Large intestine (tissue), 3 donors: ENCODE results near the gene EEF2KMT. TPM values are rescaled to one million over a fixed set of nuclear protein-coding genes. Genes with fewer than 3 reads are reported as not detected.
"Not testable (repeated sequence)": the region's sequence is repeated elsewhere in the genome, so short reads cannot be mapped to it uniquely, and the experiment has no call there.

Experiments
- DNase-seq, 2 donors: peaks; one replicate each; pipeline versions ENCODE4 v3.0.0 to v3.0.0-alpha.2; 2013
- H3K27ac ChIP-seq: one replicate; pipeline ENCODE4 v1.5.1; 2013; ENCODE audit warnings: low read length
- H3K27me3 ChIP-seq: 2 replicates; pipeline ENCODE4 v1.6.1; 2013; ENCODE audit warnings: low read length; ENCODE audit not compliant: control insufficient read depth, insufficient read depth
- H3K36me3 ChIP-seq: 2 replicates; pipeline ENCODE4 v1.6.1; 2013; ENCODE audit warnings: low read length; ENCODE audit not compliant: control insufficient read depth, insufficient read depth
- H3K4me1 ChIP-seq: one replicate; pipeline ENCODE4 v1.6.1; 2013; ENCODE audit warnings: low read length; ENCODE audit not compliant: control insufficient read depth, insufficient read depth
- H3K4me3 ChIP-seq: one replicate; pipeline ENCODE4 v1.5.1; 2013; ENCODE audit warnings: low read length
- H3K9me3 ChIP-seq: one replicate; pipeline ENCODE4 v1.6.1; 2013; ENCODE audit warnings: mild to moderate bottlenecking, low read depth, low read length, moderate library complexity; ENCODE audit not compliant: control insufficient read depth
- WGBS: methylation state at CpG from one replicate; pipeline ENCODE4 v1.1.5; 2013; ENCODE audit warnings: low lambda C conversion rate; ENCODE audit not compliant: insufficient coverage; 5-methylcytosine and 5-hydroxymethylcytosine counted together
- polyA plus RNA-seq: library from polyadenylated mRNA; unstranded; fragments of 120-200 nt; gene quantifications from one replicate; pipeline ENCODE4 v1.2.1, GENCODE V29; 2013

EEF2KMT gene
- polyA plus RNA-seq, 1 donor = 9.4 TPM

DNA sequence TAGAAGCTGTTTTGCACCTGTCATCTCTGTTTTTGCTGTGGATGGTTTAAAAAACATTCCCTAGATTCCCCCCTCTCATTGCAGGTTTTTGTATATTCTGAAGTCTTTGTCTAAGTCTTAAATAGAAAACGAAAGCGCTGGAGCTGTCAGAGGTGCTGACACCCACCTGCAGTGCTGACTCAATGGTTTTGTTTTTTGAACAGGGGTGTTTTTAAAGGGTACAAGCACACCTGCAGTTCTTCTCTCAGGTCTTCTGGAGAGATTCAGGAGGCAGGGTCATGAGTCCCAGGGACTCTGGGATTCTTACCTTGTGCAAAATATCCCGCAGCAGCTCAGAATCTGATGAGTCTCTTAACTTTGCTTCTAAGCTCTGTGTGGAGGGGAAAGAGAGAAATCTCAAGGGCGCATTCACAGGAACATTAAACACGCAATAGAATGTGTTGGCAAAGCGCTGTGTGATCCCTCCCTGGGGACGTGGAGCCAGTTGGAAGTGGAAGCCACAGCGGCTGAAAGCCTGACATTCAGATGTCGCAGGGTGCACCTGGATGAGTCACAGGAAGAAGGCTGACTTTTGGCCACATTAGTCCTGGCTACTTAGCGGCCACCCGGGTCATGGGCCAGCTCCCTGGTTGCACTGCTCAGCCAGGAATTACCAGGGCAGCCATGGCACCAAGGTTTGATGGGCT, 2.3 kb downstream of the EEF2KMT start:
- not testable (repeated sequence) for H3K4me3 ChIP-seq, H3K4me1 ChIP-seq, H3K9me3 ChIP-seq, DNase-seq, H3K27ac ChIP-seq, H3K27me3 ChIP-seq, H3K36me3 ChIP-seq
- WGBS = no CpG with 5 or more reads among the region's 11 CpGs

DNA sequence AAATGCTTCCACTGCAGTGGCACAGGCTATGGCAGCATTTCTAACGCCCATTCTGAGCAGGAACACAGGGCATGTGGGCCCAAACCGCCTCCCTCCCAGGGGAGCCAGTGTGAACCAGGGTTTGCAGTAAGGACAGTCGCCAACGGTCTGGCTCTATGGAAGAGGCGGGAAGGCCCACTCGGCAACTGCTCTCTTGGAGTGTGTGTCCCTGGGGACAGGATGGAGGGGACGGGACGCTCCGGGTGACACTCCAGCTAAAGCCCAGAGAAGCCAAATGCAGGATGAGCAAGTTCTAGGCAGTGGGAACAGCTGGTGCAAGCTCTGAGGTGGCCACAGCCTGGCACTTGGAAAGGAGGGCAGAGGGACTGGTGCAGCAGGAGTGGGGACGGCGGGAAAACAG, 3.8 kb downstream of the EEF2KMT start:
- H3K9me3 ChIP-seq, DNase-seq, H3K4me1 ChIP-seq, H3K36me3 ChIP-seq, H3K4me3 ChIP-seq, H3K27me3 ChIP-seq, H3K27ac ChIP-seq: not testable (repeated sequence)
- whole genome bisulfite sequencing = no CpG with 5 or more reads among the region's 11 CpGs

DNA sequence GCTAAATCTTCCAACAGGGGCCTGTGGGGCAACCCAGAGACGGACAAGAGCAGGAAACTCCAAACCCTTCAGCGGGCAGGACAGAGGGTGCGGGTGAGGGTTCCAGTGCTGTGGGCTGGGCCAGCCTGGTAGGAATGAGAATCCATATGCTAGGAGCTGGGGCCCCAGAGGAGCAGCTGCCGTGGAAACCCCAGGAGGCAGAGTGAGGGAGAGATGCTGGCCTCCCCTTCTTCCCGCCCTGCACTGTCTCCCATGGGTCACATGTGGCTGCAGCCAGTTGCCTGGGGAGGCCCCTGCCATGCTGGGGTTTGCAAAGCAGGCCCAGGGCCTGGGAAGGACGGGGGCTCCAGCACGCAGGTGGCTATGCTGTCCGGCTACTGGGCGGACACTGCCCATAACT, 4.5 kb downstream of the EEF2KMT start:
- DNase-seq, H3K9me3 ChIP-seq, H3K4me1 ChIP-seq, H3K36me3 ChIP-seq, H3K4me3 ChIP-seq, H3K27me3 ChIP-seq, H3K27ac ChIP-seq: not testable (repeated sequence)
- no CpG with 5 or more reads among the region's 9 CpGs for WGBS

GRCh38 chr16:5090592-5090991, 7.0 kb downstream of the EEF2KMT start:
- H3K27me3 ChIP-seq, H3K4me1 ChIP-seq, H3K9me3 ChIP-seq, DNase-seq, H3K27ac ChIP-seq, H3K4me3 ChIP-seq: not testable (repeated sequence)
- peaks cover 12% of the 10 kb centered on the region for H3K36me3 ChIP-seq
- WGBS = no CpG with 5 or more reads among the region's 9 CpGs

- DNase-seq, H3K9me3 ChIP-seq, H3K27me3 ChIP-seq, H3K27ac ChIP-seq, H3K4me1 ChIP-seq, H3K4me3 ChIP-seq: not testable (repeated sequence)
- WGBS = no CpG with 5 or more reads among the region's 26 CpGs
- H3K36me3 ChIP-seq = peaks cover 15% of the 10 kb centered on the region
These were observed 7.6 kb downstream of the EEF2KMT start for GRCh38 chr16:5089911-5090555.

DNA sequence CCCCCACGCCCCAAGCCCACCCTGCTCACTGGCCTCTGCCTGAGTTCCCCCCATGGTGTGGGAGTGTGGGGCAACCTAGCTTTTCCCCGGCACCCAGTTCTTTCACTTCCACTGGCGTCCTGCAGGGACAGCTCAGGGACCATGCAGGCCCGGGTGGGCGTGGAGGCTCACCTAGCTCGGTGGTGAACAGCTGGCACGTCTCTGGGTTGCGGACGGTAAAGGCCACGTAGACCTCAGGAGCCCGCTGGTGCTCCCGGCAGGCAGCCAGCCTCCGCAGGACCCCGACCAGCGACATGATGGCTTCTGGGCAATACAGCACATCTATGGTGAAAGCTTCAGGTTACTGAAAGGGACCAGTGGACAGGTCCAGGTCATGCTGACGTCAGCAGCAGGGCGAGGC, 8.7 kb downstream of the EEF2KMT start:
- H3K9me3 ChIP-seq, H3K4me3 ChIP-seq, H3K4me1 ChIP-seq, DNase-seq, H3K27ac ChIP-seq, H3K27me3 ChIP-seq: not testable (repeated sequence)
- H3K36me3 ChIP-seq = peaks cover 19% of the 10 kb centered on the region
- no CpG with 5 or more reads among the region's 17 CpGs for WGBS

DNA sequence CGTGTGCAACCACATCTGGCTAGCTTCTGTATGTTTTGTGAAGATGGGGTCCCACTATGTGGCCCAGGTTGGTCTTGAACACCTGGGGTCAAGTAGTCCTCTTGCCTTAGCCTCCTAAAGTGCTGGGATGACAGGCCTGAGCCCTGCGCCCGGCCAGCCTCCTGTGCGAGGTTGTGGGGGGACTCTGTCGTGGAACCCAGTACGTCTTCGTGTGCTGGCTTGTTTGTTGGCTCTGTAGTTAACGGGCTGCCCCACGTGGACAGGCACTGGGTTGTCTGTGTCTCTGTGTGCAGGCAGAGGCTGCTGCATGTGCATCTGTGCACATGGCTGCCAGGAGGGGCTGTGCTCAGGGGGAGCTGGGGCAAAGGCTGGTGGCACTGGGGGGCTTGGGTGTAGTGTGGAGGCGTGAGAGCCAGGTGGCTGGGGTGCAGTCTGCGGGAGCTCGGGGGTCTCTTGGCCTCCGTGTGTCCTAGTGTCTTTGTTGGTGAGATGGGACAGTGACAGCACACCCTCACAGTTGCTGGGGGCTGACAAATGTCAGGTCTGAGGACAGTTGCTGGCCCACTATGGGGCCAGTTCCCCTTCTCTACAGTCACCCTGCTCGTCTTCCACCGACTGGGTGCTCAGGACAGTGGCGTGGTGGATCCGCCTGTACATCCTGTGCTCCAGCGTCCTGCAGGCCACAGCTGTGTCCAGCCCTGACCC, 9.4 kb downstream of the EEF2KMT start:
- H3K36me3 ChIP-seq = peaks cover 22% of the 10 kb centered on the region
- not testable (repeated sequence) for DNase-seq, H3K9me3 ChIP-seq, H3K27me3 ChIP-seq, H3K4me3 ChIP-seq, H3K27ac ChIP-seq, H3K4me1 ChIP-seq
- WGBS = no CpG with 5 or more reads among the region's 18 CpGs

DNA sequence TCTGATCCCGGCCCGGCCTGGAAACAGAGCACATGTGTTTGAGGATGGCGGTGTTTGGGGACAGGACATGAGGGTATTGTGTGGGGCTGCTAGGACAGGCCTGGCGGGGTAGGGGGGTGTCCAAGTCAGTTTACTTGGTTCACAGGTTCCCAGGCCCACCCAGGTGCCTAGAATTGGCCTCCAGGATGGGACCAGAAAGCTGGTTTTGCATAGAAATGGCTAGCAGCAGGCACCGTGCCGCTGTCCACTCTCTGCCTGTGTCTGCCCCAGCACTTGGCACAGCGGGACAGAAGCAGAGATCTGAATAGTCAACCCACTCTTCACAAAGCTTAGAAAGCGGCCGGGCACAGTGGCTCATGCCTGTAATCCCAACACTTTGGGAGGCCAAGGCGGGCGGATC, 11.9 kb downstream of the EEF2KMT start:
- no CpG with 5 or more reads among the region's 11 CpGs for WGBS
- H3K36me3 ChIP-seq = peaks cover 27% of the 10 kb centered on the region
- not testable (repeated sequence) for H3K4me3 ChIP-seq, DNase-seq, H3K27me3 ChIP-seq, H3K27ac ChIP-seq, H3K9me3 ChIP-seq, H3K4me1 ChIP-seq

- H3K9me3 ChIP-seq, H3K4me3 ChIP-seq, H3K4me1 ChIP-seq, H3K27ac ChIP-seq, DNase-seq, H3K27me3 ChIP-seq: not testable (repeated sequence)
- no CpG with 5 or more reads among the region's 10 CpGs for WGBS
- peaks cover 25% of the 10 kb centered on the region for H3K36me3 ChIP-seq
These were observed 12.8 kb downstream of the EEF2KMT start for GRCh38 chr16:5084802-5085201.

GRCh38 chr16:5084099-5084731, 13.4 kb downstream of the EEF2KMT start:
- H3K27me3 ChIP-seq, H3K9me3 ChIP-seq, H3K27ac ChIP-seq, H3K4me3 ChIP-seq, DNase-seq, H3K4me1 ChIP-seq: not testable (repeated sequence)
- no CpG with 5 or more reads among the region's 11 CpGs for WGBS
- peaks cover 25% of the 10 kb centered on the region for H3K36me3 ChIP-seq
